DMS 273 (cell line): ENCODE measurements around the gene UBE2D1.

ENCODE experiments used
- DNase-seq: peaks from one replicate; lab custom pipeline; 2025; ENCODE audit not compliant: unreplicated experiment; lab: John Stamatoyannopoulos, UW

Gene UBE2D1

DNA sequence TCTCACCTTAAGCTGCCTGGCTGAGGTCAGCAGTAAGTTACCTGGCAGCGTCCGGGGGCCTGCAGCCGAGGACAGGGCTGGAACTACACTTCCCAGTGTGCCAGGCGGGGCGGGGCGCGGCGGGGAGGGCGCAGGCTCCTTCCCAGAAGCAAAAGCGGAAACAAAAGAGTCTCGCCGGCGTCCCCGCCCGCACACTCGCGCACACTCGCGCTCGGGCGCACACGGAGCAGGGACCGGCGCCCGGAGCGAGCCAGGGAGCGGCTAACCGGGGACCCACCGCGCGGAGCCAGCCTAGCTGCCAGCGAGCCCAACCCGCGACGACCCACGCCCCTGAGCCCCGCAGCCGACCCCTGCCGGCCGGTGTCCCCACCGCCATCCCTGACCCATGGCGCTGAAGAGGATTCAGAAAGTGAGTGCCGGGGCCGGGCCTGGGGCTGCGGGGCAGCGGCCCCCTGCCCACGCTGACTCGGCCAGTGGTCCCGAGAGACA lies at the start of gene UBE2D1:
Gene UBE2D1 (plus strand): TSS at position 190 of the 489 bp plus-strand sequence. CDS start 196 bp downstream, at position 386.
- peak; percentile 84 for DNase-seq

DNA sequence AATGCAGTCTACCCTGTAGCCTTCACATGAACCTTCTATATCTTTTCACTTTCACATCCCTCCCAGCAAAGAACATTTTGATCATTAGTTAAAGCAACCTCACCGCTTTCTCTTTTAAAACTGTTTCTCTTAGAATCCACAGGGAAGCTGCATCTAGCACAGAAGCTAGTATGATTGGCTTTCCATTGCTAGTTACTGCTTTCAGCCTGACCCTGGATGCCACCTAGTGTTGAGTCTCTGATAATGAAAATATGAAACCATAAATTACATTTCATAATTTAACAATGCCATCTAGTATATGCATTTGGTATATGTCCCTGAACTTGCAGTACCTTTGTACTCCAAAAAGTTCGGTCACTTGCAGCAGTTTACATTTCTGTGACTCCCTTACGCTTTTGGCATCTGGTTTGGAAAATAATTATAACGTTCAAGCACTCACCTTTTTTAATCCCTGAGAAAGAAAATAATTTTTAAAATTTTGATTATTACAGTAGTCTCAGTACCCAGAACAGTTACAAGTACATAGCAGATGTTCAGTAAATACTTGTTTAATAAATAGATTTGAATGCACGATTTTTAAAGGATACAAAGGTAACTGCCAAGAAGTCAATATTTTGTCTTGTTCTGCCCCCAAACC lies 43.1 kb upstream of the UBE2D1 start:
- DNase-seq = peak; percentile 25

DNA sequence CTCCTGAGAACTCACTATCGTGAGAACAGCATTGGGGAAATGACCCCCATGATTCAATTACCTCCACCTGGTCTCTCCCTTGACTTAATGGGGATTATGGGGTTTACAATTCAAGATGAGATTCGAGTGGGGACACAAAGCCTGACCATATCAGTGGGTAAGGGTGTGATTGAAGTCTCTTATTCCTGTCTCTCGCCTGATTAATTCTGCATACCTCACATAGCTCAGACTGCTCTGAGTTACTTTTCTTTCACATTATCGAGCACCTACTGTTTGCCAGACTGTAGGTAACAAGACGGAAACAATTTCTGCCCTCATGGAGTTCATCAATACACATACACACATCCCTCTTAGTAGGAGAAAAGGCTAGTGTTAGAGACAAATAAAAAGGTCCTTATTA lies 40.8 kb upstream of the UBE2D1 start:
- DNase-seq = no peak

DNA sequence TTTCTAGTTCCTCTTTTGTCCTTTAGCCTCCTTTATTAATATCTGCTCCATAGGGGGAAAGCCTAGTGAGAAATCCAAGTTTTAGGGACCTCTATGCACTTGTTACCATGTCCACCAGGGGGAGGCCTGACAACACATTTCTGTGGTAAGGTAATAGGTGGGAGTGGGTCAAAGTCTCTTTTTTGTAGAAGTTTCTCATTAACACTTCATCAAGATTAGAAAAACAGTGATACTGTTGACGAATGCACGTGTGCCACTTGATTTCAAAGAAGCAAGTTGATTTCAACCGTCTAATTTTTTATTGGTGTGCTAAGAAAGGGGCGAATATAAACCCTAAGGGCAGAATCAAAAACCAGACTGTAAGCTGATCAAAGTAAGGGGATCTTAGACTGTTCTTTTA lies 35.2 kb upstream of the UBE2D1 start:
- DNase-seq = peak; percentile 76

DNA sequence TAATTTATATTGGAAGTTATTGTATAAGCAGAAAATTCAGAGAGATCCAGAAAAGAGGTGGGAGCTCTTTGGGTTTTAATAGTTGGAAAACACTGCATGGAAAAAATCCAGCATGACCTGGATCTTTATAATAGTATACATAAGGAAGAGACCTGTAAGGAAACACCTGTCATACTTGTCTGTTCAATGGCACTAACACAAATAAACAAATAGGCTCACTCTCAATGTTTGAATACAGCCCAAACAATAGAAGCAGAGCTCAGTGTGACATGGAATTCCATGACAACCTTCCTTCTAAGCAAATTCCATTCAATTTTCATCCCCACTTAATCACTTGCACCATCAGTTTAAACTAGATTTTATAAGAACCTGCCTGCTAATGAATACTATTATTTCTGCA lies 34.1 kb upstream of the UBE2D1 start:
- no peak for DNase-seq

DNA sequence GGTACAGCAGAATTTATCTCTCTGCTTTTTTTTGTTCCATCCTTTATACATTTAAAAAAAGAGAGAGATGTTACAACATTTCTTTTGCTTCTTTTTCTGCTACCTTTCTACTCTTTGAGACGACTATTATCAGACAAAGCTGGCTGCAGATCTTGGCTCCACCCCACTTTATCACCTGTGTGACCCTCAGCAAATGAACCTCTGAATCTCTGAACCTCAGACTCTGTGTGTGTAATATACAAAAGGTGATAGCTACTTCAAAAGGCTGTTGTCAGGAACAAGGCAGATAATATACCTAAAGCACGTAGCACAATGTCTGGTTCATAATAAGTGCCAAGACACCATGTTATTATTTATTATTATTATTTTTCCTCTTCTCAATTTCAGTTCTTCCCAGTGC lies 32.6 kb upstream of the UBE2D1 start:
- DNase-seq = no peak

DNA sequence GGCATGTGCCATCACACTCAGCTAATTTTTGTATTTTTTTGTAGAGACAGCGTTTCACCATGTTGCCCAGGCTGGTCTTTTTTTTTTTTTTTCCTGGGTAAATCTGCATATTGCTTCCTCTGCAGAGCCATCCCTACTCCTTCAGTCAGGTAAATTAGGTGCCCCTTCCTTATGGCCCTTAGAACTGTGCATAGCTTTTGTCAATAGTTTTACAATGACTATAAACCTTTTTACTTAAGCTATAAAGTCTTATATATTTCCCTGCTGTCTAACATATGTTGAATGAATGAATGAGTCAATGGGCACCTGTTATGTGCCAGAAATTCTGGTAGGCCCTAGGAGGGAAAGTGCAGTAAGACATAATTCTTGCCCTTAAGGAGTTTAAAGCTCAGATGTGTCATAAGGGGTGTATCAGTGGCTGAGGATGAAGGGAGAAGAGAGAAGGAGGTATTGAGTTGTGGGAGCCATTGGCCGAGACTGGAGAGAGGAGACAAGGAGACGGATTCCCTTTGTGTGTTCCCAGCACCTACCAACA lies 30.6 kb upstream of the UBE2D1 start:
- DNase-seq = no peak

DNA sequence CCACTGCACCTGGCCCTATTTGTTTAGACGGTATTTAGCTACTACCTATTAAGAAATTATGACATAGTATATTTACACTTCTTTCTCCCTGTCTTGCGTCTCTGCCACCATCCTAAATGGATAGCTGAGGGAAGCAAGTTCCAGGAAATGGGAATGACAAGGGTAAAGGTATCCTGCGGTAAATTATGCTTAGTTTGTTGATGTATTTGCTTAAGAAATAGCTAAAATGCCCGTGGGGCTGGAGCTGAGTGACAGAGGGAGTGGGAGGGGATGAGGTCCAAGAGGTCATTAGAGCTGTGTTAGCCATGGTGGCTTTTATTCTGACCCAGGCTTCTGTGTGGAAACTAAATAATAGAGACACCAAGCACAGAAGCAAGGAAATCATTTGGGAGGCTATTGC lies 29.0 kb upstream of the UBE2D1 start:
- no peak for DNase-seq

DNA sequence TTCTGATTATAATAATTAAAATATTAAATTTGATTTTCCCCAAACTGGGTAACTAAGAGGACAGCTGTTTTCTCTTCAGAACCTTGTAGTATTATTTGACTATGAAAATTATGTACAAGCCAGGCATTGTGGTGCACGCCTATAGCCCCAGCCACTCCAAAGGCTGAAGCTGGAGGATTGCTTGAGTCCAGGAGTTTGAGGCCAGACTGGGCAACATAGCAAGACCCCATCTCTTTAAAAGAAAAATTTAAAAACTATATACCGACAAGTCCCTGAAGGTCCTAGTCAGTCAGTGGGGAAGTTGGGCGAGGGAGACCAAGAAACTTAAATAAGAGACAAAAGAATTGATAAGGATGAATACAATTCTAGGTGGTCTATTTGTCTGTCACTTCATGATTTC lies 27.1 kb upstream of the UBE2D1 start:
- no peak for DNase-seq

DNA sequence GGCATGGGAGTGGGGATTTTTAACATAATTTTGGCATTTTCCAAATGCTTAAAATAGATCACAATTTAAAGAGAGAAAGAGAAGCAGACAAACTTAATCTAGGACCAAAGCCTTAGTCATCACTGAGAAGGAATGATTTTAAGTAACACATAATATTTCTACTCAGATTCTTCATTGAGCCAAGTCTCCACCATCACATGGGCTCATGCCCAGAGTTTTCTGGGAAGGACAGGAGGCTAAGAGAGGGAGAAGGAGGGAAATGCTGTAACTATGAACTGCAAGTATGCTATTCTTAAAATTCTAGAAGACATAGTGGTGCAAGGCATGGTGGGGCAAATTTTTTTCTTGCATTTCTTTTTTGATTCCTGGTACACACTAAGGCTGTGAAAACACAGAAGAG lies 23.8 kb upstream of the UBE2D1 start:
- DNase-seq = no peak

DNA sequence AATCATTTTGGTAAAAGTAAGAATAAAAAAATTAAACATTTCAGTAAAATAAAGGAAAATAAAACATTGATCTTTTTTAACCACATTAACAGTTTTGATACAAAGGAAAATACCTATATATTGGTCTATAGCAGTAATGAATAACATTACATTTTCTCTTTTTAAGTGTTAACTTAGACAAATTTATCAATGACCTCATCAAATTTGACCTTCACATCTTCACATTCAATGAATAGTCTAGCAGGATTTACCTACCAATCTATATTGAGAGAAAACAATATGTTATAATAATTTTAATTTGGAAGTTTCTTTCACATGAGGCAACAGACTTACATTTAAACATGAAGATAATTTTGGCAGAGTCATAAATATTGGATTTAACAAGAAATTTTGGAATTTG lies 17.9 kb upstream of the UBE2D1 start:
- DNase-seq = no peak

DNA sequence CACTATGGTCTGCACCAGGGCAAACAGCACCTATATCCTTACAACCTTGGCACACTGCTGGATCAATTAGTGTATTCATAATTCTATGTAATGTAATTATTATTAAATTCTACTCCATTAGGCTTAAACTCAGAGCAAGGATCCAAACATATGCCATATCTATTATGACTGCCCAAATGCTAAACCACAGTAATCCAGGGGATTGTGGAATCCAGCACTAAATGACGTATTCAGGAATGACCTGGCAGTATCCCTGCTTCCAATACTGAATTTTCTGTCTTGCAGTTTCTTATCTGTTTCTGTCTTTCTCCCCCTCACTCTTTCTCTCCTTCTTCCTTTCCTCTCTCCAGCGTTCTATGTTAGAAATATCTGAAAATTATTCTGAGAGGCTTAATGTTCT lies 16.5 kb upstream of the UBE2D1 start:
- DNase-seq = no peak

DNA sequence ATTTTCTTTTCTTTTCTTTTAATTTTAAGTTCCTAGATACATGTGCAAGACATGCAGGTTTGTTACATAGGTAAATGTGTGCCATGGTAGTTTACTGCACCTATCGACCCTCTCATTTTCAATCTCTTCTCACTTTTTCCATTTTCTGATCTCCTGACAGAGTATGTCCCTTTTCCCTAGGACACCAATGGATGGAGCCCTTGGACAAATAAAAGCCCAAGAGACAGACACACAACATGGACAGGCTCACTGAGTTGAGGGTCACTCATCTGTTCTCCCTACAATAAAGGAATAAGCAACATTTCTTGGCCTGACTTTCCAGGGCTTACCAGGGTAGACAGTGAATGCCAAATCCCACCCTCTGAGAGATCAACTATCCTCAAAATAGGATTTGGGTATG lies 15.2 kb upstream of the UBE2D1 start:
- no peak for DNase-seq

DNA sequence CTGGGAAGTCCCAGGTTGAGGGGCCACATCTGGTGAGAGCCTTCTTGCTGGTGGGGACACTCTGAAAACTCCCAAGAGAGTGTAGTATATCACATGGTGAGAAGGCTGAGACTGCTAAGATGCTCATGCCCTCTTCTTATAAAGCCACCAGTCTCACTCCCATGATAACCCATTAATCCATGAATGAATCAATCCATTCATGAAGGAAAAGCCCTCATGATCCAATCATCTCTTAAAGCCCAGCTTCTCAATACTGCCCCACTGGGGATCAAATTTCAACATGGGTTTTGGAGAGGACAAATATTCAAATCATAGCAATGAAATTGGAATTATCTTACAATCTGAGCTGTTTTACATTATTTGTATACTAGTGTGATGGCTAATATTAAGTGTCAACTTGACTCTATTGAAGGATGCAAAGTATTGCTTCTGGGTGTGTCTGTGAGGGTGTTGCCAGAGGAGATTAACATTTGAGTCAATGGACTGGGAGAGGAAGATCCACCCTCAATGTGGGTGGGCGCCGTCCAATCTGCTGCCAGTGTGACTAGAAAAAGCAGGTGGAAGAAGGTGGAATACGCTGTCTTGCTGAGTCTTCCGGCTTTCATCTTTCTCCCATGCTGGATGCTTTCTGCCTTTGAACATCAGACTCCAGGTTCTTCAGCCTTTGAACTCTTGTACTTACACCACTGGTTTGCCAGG lies 14.3 kb upstream of the UBE2D1 start:
- no peak for DNase-seq

DNA sequence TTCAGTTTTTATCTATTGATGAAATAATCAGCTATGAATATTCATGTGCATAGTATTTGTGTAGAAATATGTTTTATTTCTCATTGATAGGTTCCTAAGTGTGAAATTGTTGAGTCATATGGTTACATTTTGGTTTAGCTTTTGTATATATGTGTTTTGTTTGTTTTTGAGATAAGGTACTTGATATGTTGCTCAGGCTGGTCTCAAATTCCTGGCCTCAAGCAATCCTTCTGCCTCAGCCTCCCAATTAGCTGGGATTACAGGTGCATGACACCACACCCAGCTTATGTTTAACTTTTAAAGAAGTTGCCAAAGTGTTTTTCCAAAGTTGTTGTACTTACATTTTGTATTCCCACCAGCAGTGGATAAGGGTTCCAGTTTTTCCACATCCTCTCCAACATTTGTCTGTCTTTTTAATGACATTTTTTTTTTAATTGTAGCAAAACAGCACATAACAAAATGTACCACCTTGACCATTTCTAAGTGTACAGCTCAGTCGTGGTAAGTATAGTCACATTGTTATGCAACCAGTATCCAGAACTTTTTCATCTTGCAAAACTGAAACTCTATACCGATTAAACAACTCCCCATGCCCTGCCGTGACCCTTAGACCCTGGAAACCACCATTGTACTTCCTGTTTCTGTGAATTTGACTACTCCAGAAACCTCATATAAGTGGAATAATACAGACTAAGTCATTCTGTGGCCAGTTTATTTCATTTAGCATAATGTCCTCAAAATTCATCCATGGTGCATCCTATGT lies 12.6 kb upstream of the UBE2D1 start:
- DNase-seq = no peak

DNA sequence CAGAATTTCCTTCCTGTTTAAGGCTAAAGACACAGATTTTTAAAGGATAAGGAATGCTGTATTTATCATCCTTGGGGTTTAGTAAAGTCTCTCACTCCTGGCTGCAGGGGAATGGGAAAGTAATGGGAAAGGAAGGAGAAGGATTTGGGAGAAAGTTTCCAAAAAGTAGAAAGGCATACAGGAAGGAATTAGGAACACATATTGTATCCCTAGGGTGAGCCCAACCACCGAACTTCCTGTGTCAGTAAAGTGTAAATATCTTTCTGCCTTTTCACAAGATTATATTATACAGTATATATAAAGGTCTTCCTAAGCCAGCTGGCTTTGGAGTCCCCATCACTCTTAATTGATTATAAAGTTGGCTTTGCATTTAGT lies 12.0 kb upstream of the UBE2D1 start:
- DNase-seq = no peak

DNA sequence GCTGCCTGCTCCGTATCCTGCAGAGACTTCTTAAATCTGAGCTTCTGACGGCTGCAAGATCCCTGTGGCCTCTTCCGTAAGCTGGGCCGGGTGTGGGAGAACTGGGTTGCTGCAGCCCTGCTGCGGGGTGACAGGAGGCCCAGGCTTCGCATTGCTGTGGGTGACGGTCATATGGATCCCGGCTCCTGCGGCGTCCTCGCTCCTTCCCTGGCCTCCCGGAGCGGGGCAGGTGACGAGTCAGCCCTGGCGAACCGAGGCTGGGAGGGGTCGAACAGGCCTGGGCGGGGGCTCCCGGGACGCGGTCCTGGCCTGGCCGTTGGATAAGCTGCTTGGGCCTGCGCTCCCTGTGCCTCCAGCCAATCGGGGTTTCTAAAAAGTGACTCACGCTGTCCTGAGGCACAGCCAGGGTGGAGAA lies 7.8 kb upstream of the UBE2D1 start:
- no peak for DNase-seq

DNA sequence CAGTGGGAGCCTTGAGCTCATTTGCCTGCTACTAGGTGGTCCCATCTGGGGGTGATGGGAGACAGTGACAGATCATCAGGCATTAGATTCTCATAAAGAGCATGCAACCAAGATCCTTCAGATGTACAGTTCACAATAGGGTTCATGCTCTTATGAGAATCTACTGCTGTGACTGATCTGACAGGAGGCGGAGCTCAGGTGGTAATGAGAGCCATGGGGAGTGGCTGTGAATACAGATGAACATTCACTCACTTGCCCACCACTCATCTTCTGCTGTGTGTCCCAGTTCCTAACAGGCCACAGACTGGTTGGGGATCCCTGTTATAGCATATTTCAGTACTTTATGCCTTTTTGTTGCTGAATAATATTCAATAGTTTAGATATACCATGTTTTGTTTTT lies 6.6 kb upstream of the UBE2D1 start:
- no peak for DNase-seq

DNA sequence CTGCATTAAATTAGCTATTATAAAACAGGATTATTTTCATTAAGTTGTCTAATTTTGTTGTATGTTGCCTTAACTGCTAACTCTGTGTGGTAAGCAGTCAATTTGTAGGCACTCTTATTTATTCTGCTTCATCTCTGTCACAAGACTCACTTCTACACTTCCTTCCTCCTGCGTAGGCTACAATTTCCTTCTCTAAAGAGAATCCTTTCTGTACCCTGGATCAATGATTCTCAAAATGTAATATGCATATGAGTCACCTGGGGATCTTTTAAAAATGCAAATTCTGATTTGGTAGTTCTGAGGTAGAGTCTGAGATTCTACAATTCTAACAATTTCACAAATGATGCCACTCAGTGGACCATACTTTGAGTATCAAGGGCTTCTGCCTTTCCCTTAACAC lies 4.4 kb upstream of the UBE2D1 start:
- DNase-seq = no peak

DNA sequence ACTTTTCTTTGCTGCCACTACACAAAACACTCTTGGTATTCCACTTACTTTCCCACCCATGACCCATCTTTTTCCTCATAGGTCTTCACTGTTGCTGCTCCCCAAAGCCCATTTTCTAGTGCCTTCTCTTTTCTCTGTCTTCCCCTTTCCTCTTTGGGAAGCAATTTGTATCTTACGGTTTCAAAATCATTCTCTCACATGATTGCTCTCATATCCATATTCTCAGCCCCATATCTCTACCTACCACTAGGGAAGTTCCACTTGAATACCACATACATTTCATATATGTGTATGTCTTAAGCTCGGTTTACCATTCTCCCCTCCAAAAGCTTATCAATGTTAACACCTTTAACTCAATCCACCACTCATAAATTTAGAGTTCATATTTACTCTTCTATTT lies 3.2 kb upstream of the UBE2D1 start:
- no peak for DNase-seq

DNA sequence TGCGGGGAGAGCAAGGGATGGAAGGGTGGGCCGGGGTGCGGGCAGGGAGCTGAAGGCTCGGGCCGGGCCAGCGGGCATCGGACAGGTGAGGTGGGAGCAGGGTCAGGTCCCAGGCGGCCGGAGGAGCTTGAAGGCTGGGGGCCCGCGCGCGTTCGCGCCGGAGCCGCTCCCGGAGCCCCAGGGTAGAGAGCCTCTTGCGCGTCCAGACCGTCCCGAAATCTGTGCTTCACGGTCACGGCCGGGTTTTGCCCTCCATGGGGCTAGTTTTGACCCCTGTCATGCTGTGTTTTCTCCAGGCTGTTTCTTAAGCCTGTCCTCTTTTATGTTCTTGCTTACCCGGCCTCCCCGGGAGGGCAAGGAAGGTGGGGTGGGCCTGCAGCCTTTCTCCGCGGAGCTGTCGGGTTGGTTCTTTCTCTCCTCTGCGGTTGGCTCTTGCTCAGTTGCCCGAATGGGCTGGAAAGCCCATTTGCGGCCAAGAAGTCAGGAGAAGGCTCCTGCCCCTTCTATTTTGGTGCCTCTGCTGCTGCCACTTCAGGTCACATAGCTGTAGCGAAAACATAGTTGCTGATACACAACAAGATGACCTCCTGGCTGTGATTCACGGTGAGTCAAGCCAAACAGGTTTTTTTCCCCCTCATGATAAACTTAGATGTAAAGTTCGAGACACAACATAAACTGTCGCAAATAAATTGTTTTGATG lies 650 bp downstream of the UBE2D1 start:
- peak; percentile 30 for DNase-seq
